BJ (cell line): ENCODE data around the gene LRRC23. TPM values are rescaled to one million over a fixed set of nuclear protein-coding genes. Genes with fewer than 3 reads are reported as not detected.
A peak's percentile ranks its signal among the peaks of the same experiment; 100 is the strongest.
"Not testable (repeated sequence)": the region's sequence is repeated elsewhere in the genome, so short reads cannot be mapped to it uniquely, and the experiment has no call there.

ENCODE experiments used
- CTCF ChIA-PET: fragments of 350-600 bp; formaldehyde crosslinking; extraction: SDS; loops from one replicate; lab custom pipeline; 2021; ENCODE audit warnings: antibody characterized with exemption, inconsistent platforms; lab: Yijun Ruan, JAX
- POLR2A ChIA-PET: fragments of 300-600 bp; sonication (Branson Sonifier 250); formaldehyde crosslinking; extraction: SDS; loops from one replicate; lab custom pipeline; 2021; ENCODE audit warnings: antibody characterized with exemption; lab: Charles Lee
- DNase-seq: peaks from one replicate; pipeline ENCODE4 v3.0.0-alpha.2; 2011; ENCODE audit warnings: low read depth
- H3K27me3 ChIP-seq: 2 replicates; pipeline ENCODE4 v1.6.0; 2011; ENCODE audit warnings: low read length; ENCODE audit not compliant: control insufficient read depth, insufficient read depth
- H3K36me3 ChIP-seq: 2 replicates; pipeline ENCODE4 v1.5.1; 2011; ENCODE audit warnings: low read length; ENCODE audit not compliant: control insufficient read depth, insufficient read depth
- H3K4me3 ChIP-seq: 2 replicates; pipeline ENCODE4 v1.5.1; 2011; ENCODE audit warnings: low read depth, mild to moderate bottlenecking, control low read depth, low read length
- CTCF ChIP-seq: IDR thresholded peaks from 2 replicates; pipeline ENCODE4 v1.5.1; 2011; ENCODE audit warnings: low read depth, mild to moderate bottlenecking, control low read depth, inconsistent platforms, low read length, moderate library complexity; ENCODE audit not compliant: insufficient read depth
- polyA plus RNA-seq: library from polyadenylated mRNA; depleted of rRNA; stranded (reverse); fragments of >200 nt; gene quantifications from 2 replicates; pipeline ENCODE4 v1.2.3, GENCODE V29; 2011

LRRC23 gene
- polyA plus RNA-seq, 1 experiment = 12.7 TPM

- Histone ChIP-seq H3K36me3 (peaks cover 26% of the 10 kb centered on the region), H3K27me3 (no peaks in the 10 kb centered on the region), H3K4me3 (peak within 1 kb of the TSS; percentile 65)
- ChIA-PET POLR2A (interaction anchor here (0.7 to 3.7 kb wide), 5 partner anchors 18 to 65 kb away, joined by 4 to 19 read pairs (median 7); partner anchors contain the start of genes CDCA3 and USP5), CTCF (interaction anchor here (0.6 to 9.7 kb wide), 37 partner anchors 10 to 645 kb away, joined by 3 to 112 read pairs (median 4); partner anchors contain the start of genes C12orf57, CDCA3, ENO2 and GNB3)
- TF ChIP-seq CTCF = no peak
- no peak for DNase-seq
These were observed 31.3 kb upstream of the LRRC23 start, which contains the start of gene SPSB2 for GRCh38 chr12:6873094-6874014. Gene SPSB2, minus strand, starts transcription at chr12:6873303. Its CDS starts 402 bp downstream, at chr12:6872901.

GRCh38 chr12:6874015-6874368 is 30.6 kb upstream of the LRRC23 start:
- Histone ChIP-seq H3K36me3 (peaks cover 25% of the 10 kb centered on the region), H3K4me3 (peak overlapping the region; percentile 65)
- H3K27me3 ChIP-seq, POLR2A ChIA-PET, DNase-seq: not testable (repeated sequence)
- CTCF ChIA-PET = interaction anchor here (1.8 to 3.4 kb wide), 4 partner anchors 9 to 51 kb away, joined by 4 to 43 read pairs (median 42); partner anchors contain the start of gene P3H3

GRCh38 chr12:6879824-6880223 is 24.8 kb upstream of the LRRC23 start:
- H3K4me3 ChIP-seq, H3K36me3 ChIP-seq, H3K27me3 ChIP-seq, DNase-seq, POLR2A ChIA-PET: not testable (repeated sequence)
- CTCF ChIA-PET = interaction anchor here (0.8 to 6.1 kb wide), 2 partner anchors 7 to 12 kb away, joined by 4 to 41 read pairs; partner anchors contain the start of gene SPSB2

GRCh38 chr12:6883252-6883651 is 21.4 kb upstream of the LRRC23 start:
- TF ChIP-seq CTCF = no peak
- Histone ChIP-seq H3K4me3 (no peak overlapping the region), H3K36me3 (peaks cover 8% of the 10 kb centered on the region), H3K27me3 (no peaks in the 10 kb centered on the region)
- POLR2A ChIA-PET = no interaction called here
- CTCF ChIA-PET = interaction anchor here (1.2 to 6.1 kb wide), 5 partner anchors 8 to 82 kb away, joined by 3 to 41 read pairs (median 6); partner anchors contain the start of genes LRRC23 and SPSB2
- no peak for DNase-seq

- CTCF ChIA-PET = interaction anchor here (1.2 to 6.1 kb wide), 5 partner anchors 8 to 81 kb away, joined by 3 to 41 read pairs (median 6); partner anchors contain the start of genes LRRC23 and SPSB2
- Histone ChIP-seq H3K27me3 (no peaks in the 10 kb centered on the region), H3K36me3 (peaks cover 10% of the 10 kb centered on the region), H3K4me3 (no peak overlapping the region)
- DNase-seq = no peak
- no peak for TF ChIP-seq CTCF
- POLR2A ChIA-PET = no interaction called here
These were observed 20.9 kb upstream of the LRRC23 start for GRCh38 chr12:6883683-6884082.

- Histone ChIP-seq H3K36me3 (peaks cover 10% of the 10 kb centered on the region), H3K4me3 (no peak overlapping the region), H3K27me3 (no peaks in the 10 kb centered on the region)
- ChIA-PET CTCF (interaction anchor here (0.6 to 6.1 kb wide), 4 partner anchors 12 to 255 kb away, joined by 3 to 41 read pairs (median 4); partner anchors contain the start of gene SPSB2), POLR2A (no interaction called here)
- DNase-seq = no peak
- TF ChIP-seq CTCF = no peak
These were observed 20.1 kb upstream of the LRRC23 start for GRCh38 chr12:6884539-6884938.

GRCh38 chr12:6886206-6886999 is 18.2 kb upstream of the LRRC23 start:
- ChIA-PET POLR2A (interaction anchor here (0.6 kb wide), 1 partner anchor 280 kb away, joined by 17 read pairs; no protein-coding TSS in a partner anchor), CTCF (interaction anchor here (0.8 to 6.1 kb wide), 3 partner anchors 14 to 17 kb away, joined by 3 to 41 read pairs (median 8); partner anchors contain the start of gene SPSB2)
- DNase-seq, H3K36me3 ChIP-seq, H3K27me3 ChIP-seq, H3K4me3 ChIP-seq: not testable (repeated sequence)
